Neuronal stem cell (in vitro differentiated cells): ENCODE results near the gene CNMD.

Experiments
- DNase-seq: peaks from one replicate; pipeline ENCODE4 v3.0.0-alpha.2; 2013; ENCODE audit warnings: low spot score
- H2AFZ ChIP-seq: one replicate; pipeline ENCODE4 v1.6.1; 2013; ENCODE audit warnings: mild to moderate bottlenecking, low read length, inconsistent platforms
- H2AK5ac ChIP-seq: 2 replicates; pipeline ENCODE4 v1.6.1; 2013; ENCODE audit warnings: low read depth, mild to moderate bottlenecking, inconsistent platforms, low read length, moderate library complexity, mixed read lengths
- H2BK120ac ChIP-seq: 2 replicates; pipeline ENCODE4 v1.6.1; 2013; ENCODE audit warnings: low read depth, mild to moderate bottlenecking, inconsistent platforms, low read length, moderate library complexity, mixed read lengths
- H2BK12ac ChIP-seq: one replicate; pipeline ENCODE4 v1.6.1; 2013; ENCODE audit warnings: low read length, inconsistent platforms
- H2BK15ac ChIP-seq: 2 replicates; pipeline ENCODE4 v1.6.1; 2013; ENCODE audit warnings: mild to moderate bottlenecking, low read length, inconsistent platforms, mixed read lengths
- H2BK5ac ChIP-seq: one replicate; pipeline ENCODE4 v1.6.1; 2013; ENCODE audit warnings: inconsistent platforms, mild to moderate bottlenecking, low read length, moderate library complexity
- H3K14ac ChIP-seq: one replicate; pipeline ENCODE4 v1.6.1; 2013; ENCODE audit warnings: low read length, inconsistent platforms
- H3K18ac ChIP-seq: 2 replicates; pipeline ENCODE4 v1.6.1; 2013; ENCODE audit warnings: low read length, inconsistent platforms
- H3K23ac ChIP-seq: 2 replicates; pipeline ENCODE4 v1.6.1; 2013; ENCODE audit warnings: low read depth, mild to moderate bottlenecking, mixed read lengths, low read length, inconsistent platforms; ENCODE audit not compliant: poor library complexity
- H3K27ac ChIP-seq: replicated peaks from 3 replicates; pipeline ENCODE4 v1.5.1; 2013; ENCODE audit warnings: low read length, inconsistent platforms
- H3K27me3 ChIP-seq, 3 experiments: 2 replicates each; pipeline ENCODE4 v1.6.1; 2013; ENCODE audit warnings: low read length in 3 of 3, mild to moderate bottlenecking in 2 of 3, inconsistent platforms in 1 of 3, low read depth in 1 of 3, mixed read lengths in 1 of 3, moderate library complexity in 1 of 3; ENCODE audit not compliant: control insufficient read depth in 3 of 3, insufficient read depth in 3 of 3
- H3K36me3 ChIP-seq, 2 donors: replicated peaks in 1 of 2; 2 replicates each; pipeline ENCODE4 v1.6.1; 2013; ENCODE audit warnings: low read length in 2 of 2; ENCODE audit not compliant: control insufficient read depth in 2 of 2, insufficient read depth in 2 of 2
- H3K4ac ChIP-seq: 2 replicates; pipeline ENCODE4 v1.6.1; 2013; ENCODE audit warnings: inconsistent platforms, mild to moderate bottlenecking, low read length, moderate library complexity
- H3K4me1 ChIP-seq, 2 donors: 1 replicate in 1 of 2; 2 replicates in 1 of 2; pipeline ENCODE4 v1.6.1; 2013; ENCODE audit warnings: low read length in 2 of 2, low read depth in 1 of 2; ENCODE audit not compliant: control insufficient read depth in 2 of 2, insufficient read depth in 1 of 2
- H3K4me2 ChIP-seq: one replicate; pipeline ENCODE4 v1.6.1; 2013; ENCODE audit warnings: mild to moderate bottlenecking, low read length, inconsistent platforms; ENCODE audit not compliant: insufficient read depth, poor library complexity, severe bottlenecking
- H3K4me3 ChIP-seq, 2 donors: 2 replicates each; pipeline ENCODE4 v1.5.1; 2013; ENCODE audit warnings: low read length in 2 of 2, mild to moderate bottlenecking in 2 of 2, inconsistent platforms in 1 of 2, moderate library complexity in 1 of 2
- H3K79me1 ChIP-seq: one replicate; pipeline ENCODE4 v1.6.1; 2013; ENCODE audit warnings: low read depth, mild to moderate bottlenecking, inconsistent platforms, low read length, moderate library complexity
- H3K9ac ChIP-seq: one replicate; pipeline ENCODE4 v1.6.1; 2013; ENCODE audit warnings: mild to moderate bottlenecking, low read depth, low read length, inconsistent platforms; ENCODE audit not compliant: poor library complexity
- H3K9me3 ChIP-seq, 2 donors: replicated peaks in 1 of 2; 2 replicates each; pipeline versions ENCODE3 to v1.6.1; 2013; ENCODE audit warnings: low read length in 2 of 2, mild to moderate bottlenecking in 2 of 2, inconsistent platforms in 1 of 2, low read depth in 1 of 2, mixed read lengths in 1 of 2, moderate library complexity in 1 of 2; ENCODE audit not compliant: control insufficient read depth in 2 of 2, insufficient read depth in 1 of 2
- H4K8ac ChIP-seq: one replicate; pipeline ENCODE4 v1.6.1; 2013; ENCODE audit warnings: low read depth, mild to moderate bottlenecking, inconsistent platforms, low read length, moderate library complexity
- H4K91ac ChIP-seq: one replicate; pipeline ENCODE4 v1.6.1; 2013; ENCODE audit warnings: low read length, low read depth, mild to moderate bottlenecking, inconsistent platforms; ENCODE audit not compliant: poor library complexity
- WGBS, 2 donors: extraction: QIAGEN DNeasy Blood & Tissue Kit; methylation state at CpG; one replicate each; pipeline ENCODE4 v1.1.7; 2013; ENCODE audit warnings: missing lambda C conversion rate in 2 of 2, mixed read lengths in 1 of 2; ENCODE audit not compliant: insufficient read length in 2 of 2, insufficient replicate concordance in 1 of 2; ENCODE audit errors: extremely low coverage in 2 of 2; 5-methylcytosine and 5-hydroxymethylcytosine counted together

CNMD gene

DNA sequence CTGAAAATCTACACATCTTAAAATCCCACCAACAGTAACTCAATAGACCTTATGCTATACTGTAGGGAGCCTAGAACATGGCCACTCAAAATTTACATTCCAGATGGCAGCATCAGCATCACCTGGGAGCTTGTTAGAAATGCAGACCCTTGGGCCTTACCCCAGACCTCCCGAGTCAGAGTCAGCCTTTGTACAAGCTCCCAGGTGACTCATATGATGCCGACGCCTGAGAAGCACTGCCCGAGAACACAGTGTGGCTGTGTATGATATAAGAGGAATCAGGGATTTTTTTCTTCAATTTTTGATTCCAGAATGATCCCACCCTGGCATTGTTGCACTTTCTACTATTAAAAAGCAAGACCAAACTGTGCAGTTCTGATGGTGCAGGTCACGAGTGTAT lies 35.9 kb upstream of the CNMD start:
- Histone ChIP-seq H4K91ac (no peak overlapping the region), H4K8ac (no peak overlapping the region), H2AFZ (no peak overlapping the region), H3K14ac (no peak overlapping the region), H3K27ac (no peak overlapping the region), H3K4me2 (no peak overlapping the region), H3K18ac (no peak overlapping the region), H2BK12ac (no peak overlapping the region), H3K79me1 (no peaks in the 10 kb centered on the region), H3K9me3 (no peaks in the 10 kb centered on the region), H3K9ac (no peak overlapping the region), H3K4me3 (no peak overlapping the region), H3K27me3 (peaks cover 0 to 7% (median 0%) of the 10 kb centered on the region in 3 experiments), H3K36me3 (no peaks in the 10 kb centered on the region), H2BK5ac (no peak overlapping the region), H3K4me1 (peaks cover 0 to 7% of the 10 kb centered on the region in 2 donors), H2AK5ac (no peak overlapping the region), H2BK15ac (no peak overlapping the region), H2BK120ac (no peak overlapping the region), H3K23ac (no peak overlapping the region), H3K4ac (no peak overlapping the region)
- no CpG with 5 or more reads among the region's 5 CpGs for WGBS, 2 donors
- no peak for DNase-seq

GRCh38 chr13:52767949-52768516 lies 28.4 kb upstream of the CNMD start:
- Histone ChIP-seq H3K4ac (no peak overlapping the region), H3K14ac (no peak overlapping the region), H2BK12ac (no peak overlapping the region), H3K27me3 (peaks cover 0 to 13% (median 0%) of the 10 kb centered on the region in 3 experiments), H4K8ac (no peak overlapping the region), H3K27ac (no peak overlapping the region), H2BK120ac (no peak overlapping the region), H2AK5ac (no peak overlapping the region), H3K9me3 (no peaks in the 10 kb centered on the region), H3K4me3 (no peak overlapping the region), H3K4me2 (no peak overlapping the region), H3K36me3 (no peaks in the 10 kb centered on the region), H2BK15ac (no peak overlapping the region), H2AFZ (no peak overlapping the region), H3K23ac (no peak overlapping the region), H3K18ac (no peak overlapping the region), H3K79me1 (no peaks in the 10 kb centered on the region), H3K4me1 (no peaks in the 10 kb centered on the region), H2BK5ac (no peak overlapping the region), H3K9ac (no peak overlapping the region), H4K91ac (no peak overlapping the region)
- DNase-seq, result no peak
- WGBS, 2 donors, result no CpG with 5 or more reads among the region's 4 CpGs

GRCh38 chr13:52765611-52766390 lies 26.2 kb upstream of the CNMD start:
- no peak overlapping the region for H3K18ac ChIP-seq
- no peak overlapping the region for H4K8ac ChIP-seq
- H2BK5ac ChIP-seq, result no peak overlapping the region
- no peak overlapping the region for H3K14ac ChIP-seq
- H3K4me1 ChIP-seq, result no peaks in the 10 kb centered on the region
- H2BK12ac ChIP-seq, result no peak overlapping the region
- no peak for DNase-seq
- H4K91ac ChIP-seq, result peak overlapping the region; percentile 48
- WGBS, 2 donors, result 100% methylated on average over 2 of the region's 11 CpGs; no CpG with 5 or more reads in 1 of the 2 donors
- no peak overlapping the region for H2BK15ac ChIP-seq
- H3K9me3 ChIP-seq, result no peaks in the 10 kb centered on the region
- no peak overlapping the region for H3K9ac ChIP-seq
- no peak overlapping the region for H3K4me3 ChIP-seq
- H3K79me1 ChIP-seq, result no peaks in the 10 kb centered on the region
- no peaks in the 10 kb centered on the region for H3K36me3 ChIP-seq
- no peak overlapping the region for H2BK120ac ChIP-seq
- H2AFZ ChIP-seq, result no peak overlapping the region
- H3K23ac ChIP-seq, result no peak overlapping the region
- no peak overlapping the region for H3K27ac ChIP-seq
- H3K4me2 ChIP-seq, result no peak overlapping the region
- H3K4ac ChIP-seq, result no peak overlapping the region
- no peak overlapping the region for H2AK5ac ChIP-seq
- H3K27me3 ChIP-seq, result peaks cover 0 to 19% (median 0%) of the 10 kb centered on the region in 3 experiments

DNA sequence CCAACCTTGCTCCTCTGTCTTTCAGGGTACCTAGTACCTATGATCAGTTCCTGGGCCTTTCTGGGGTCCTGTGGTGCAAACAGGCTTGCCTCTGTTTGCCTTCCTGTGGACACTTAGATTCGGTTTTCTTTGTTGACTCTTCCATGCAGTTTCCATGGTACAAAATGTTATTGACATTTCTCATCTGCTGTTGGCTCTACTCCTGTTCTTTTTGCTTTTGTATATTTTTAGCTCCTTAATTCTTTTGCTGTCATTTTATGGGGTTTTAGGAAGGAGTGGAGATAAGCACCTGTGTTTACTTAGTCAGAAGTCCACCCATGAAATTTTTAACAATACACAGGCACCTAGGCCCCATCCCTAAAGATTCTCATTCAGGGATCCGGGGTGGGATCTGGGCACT lies 20.5 kb upstream of the CNMD start:
- no CpG with 5 or more reads among the region's 2 CpGs for WGBS, 2 donors
- Histone ChIP-seq H2BK5ac (no peak overlapping the region), H3K4me1 (no peaks in the 10 kb centered on the region), H3K14ac (no peak overlapping the region), H3K9ac (no peak overlapping the region), H3K9me3 (no peaks in the 10 kb centered on the region), H2AFZ (no peak overlapping the region), H2BK12ac (no peak overlapping the region), H3K79me1 (no peaks in the 10 kb centered on the region), H3K4me2 (no peak overlapping the region), H4K8ac (no peak overlapping the region), H3K4me3 (no peak overlapping the region), H3K4ac (no peak overlapping the region), H3K18ac (no peak overlapping the region), H2AK5ac (no peak overlapping the region), H3K27me3 (peaks cover 0 to 13% (median 0%) of the 10 kb centered on the region in 3 experiments), H2BK15ac (no peak overlapping the region), H3K27ac (no peak overlapping the region), H4K91ac (no peak overlapping the region), H2BK120ac (no peak overlapping the region), H3K23ac (no peak overlapping the region), H3K36me3 (no peaks in the 10 kb centered on the region)
- DNase-seq, result no peak
